Stimulated activated CD4-positive, alpha-beta T cell treated with anti-CD3 and anti-CD28 coated beads, Interleukin-15, amount 100 ng/mL, for 48 hours (primary cell): ENCODE data around the gene TVP23B.
"Not testable (repeated sequence)": the region's sequence is repeated elsewhere in the genome, so short reads cannot be mapped to it uniquely, and the experiment has no call there.

Experiments used
- DNase-seq, 2 donors: peaks; one replicate each; pipeline ENCODE4 v3.0.0-alpha.2; 2020; ENCODE audit warnings: low read depth in 2 of 2

TVP23B gene

DNA sequence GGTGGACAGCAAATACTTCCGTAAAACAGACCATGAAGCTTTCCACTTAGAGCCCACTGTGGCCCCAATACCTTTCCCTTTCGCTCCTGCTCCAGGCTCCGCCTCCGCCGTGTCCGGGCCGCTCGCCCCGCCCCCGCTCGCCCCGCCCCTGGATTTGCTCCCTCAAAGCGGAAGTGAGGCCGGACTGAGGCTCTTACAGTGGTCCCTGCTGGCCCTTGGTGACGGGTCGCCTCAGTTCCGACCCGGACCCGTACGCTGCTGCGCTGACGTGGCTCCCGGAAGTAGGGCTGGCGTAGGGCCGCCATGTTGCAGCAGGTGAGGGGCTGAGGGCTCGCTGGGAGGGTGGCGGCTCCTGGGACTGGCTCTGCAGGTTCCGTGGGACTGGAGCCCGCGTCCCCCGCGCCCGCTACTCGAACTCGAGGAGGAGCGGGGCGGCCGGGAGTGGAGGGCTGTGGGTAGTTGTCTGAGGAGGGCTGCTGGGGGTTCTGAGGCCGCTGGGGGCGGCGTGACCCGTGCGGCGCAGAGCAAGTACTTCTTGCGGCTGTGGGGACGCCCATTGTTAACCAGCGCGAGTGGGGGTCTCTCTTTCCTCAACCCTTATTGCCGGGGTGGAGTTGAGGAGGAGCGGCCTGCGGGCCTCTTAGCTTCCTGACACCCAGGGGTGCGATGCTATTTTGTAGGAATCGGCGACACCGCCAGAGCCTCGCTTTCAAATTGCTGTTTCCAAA is at the start of gene TVP23B:
Gene TVP23B (plus strand): TSS at position 193 of the 728 bp plus-strand sequence. CDS start 111 bp downstream, at position 304.
- DNase-seq: peak; percentile 96 to 97

DNA sequence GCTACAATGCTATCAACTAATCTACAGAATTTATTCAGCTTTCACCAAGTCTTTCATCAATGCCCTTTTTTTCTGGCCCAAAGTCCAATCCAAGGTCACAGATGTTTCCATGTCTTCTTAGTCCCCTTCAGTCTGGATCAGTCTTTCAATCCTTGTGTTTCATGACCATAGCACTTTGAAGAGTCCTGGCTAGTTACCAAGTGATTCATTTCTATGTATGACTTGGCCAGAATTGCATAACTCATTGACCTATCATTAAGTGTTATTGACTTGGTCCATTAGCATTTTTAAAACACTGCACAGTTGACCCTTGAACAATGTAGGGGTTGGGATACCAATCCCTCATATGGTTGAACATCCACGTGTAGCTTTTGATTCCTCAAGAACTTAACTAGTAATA is 48.5 kb upstream of the TVP23B start:
- not testable (repeated sequence) for DNase-seq

DNA sequence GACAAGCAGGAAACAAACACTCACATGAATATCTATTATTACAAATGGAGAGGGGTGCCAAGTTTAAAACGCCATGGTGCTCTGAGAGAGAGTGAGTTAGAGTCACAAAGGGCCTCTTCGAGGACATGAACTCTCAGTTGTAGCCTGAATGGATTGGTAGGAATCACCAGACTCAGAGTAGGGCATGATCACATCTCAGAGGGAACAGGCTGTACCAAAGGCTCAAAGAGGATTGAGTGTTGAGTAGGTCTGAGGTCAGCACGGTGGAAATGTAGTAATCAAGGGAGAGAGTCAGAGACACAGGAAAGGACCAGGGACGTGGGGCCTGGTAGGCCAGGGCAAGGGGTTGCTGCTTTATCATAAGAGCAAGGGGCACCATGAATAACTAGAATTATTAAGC is 47.6 kb upstream of the TVP23B start:
- DNase-seq: not testable (repeated sequence)

DNA sequence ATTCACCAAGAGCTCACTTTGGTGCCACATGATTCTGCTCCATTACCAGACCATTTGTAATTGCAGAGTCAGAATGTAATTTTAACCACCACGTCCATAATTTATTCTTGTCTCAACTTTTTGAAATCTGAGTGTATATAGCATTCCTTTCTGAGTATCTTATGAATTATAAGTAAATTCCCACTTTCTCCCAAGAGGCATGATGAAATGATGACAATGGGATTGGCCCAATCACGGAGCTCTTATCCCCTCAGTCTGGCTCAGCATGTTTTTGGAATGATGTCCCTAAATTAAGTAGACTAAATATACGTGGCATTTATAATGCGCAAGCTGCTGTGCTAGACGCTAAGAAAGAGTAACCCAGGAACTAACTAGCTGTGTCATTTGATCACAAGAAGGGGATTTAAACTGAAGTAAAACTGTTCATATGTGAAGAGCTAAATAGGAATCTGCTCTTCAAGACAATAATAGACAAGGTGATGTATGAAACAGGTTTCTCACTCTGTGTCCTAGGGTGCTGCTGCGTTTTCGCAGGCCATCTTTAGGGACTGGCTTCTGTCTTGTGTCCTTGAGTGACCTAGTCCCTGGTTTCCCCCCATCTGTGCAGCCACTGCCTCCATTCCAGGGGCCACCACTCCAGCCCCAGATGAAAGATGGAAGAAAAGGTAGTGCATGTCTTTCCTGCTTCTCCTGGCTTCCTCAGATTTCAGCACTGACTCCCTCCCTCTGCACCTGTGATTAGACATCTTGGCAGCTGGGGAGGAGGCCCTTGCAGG is 41.2 kb upstream of the TVP23B start:
- not testable (repeated sequence) for DNase-seq

DNA sequence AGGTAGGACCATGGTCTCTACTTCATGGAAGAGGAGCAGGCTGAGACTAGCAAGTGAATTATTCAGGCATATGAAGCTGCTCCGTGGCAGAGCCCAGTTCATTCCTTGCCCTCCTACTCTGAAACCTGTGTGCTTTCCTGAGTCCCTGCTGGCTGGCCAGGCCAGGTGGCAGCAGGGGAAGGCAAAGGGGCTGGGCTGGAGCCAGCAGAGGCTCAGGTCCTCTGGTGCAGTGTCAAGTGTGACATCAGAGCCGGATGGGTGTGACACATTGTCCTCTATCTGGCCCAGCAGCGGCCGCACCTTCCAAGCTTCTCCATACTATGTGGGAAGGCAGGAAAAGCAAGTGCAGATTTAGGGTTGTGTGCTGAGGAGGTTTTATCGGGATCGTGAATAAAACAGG is 39.8 kb upstream of the TVP23B start:
- DNase-seq: not testable (repeated sequence)

DNA sequence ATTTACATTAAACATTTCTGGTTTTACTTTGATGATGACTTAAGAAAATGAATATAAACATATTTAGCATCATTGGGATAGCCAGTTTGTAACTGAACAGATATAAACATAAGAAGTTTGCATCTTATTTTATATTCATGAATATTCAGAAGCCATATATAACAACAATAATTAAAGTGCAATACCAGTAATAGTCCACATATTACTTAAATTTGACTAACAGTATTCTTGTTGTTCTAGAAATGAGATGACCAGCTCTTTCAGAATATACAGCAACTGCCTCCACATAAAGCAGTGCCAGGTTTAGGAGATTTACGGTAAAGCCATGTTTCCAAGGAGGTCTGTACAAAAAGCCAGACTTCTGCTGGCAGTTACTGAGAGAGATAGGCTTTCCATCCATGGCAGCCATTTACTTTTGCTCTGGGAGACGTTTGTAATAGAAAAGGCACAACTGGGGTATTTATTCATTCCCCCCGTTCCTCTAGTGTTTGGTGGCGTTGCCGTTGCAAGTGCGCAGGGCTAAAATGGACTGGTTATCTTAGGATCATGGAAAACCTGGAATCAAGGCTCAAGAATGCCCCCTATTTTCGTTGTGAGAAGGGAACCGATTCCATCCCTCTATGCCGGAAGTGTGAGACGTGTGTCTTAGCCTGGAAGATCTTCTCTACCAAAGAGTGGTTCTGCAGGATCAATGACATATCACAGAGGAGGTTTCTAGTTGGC is 37.1 kb upstream of the TVP23B start, which contains the start of gene FBXW10:
Gene FBXW10 (plus strand): TSS at position 356 of the 723 bp plus-strand sequence. CDS start 191 bp downstream, at position 547.
- not testable (repeated sequence) for DNase-seq

DNA sequence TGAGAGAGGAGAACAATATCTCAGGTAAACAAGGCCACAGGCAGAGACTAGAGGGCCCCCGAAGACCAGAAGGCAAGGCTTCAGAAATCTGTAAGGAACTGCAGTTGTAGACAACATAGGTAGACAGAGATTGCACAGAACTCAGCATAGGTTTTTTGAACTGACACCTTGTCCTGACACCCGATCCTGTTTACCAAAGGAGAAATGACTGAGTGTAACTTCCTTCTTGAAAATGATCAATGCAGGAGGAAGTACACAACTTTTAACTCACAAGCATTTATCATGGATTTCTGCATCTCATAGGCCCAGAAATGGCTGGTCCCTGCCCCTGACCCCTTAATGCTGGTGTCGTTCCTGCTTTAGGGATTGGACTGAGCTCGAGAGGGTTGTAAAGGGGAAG is 36.3 kb upstream of the TVP23B start:
- DNase-seq: not testable (repeated sequence)

DNA sequence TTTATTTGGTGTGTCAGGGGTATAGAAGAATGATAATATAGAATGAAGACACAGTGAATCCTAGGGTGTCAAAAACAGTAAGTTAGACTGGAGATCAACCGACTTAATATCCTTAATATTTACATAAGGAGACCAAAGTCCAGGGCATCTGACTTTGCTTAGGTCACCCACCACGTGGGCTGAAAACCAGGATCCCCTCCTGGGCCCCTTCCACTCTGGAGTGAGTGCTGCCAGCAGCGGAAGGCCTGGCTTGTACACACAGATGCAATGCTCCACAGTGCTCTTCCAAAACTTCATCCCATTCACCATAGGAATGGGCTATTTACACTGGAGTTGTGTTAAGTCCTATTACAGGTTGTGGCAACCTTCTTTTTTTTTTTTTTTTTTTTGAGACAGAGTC is 34.4 kb upstream of the TVP23B start:
- DNase-seq: not testable (repeated sequence)

DNA sequence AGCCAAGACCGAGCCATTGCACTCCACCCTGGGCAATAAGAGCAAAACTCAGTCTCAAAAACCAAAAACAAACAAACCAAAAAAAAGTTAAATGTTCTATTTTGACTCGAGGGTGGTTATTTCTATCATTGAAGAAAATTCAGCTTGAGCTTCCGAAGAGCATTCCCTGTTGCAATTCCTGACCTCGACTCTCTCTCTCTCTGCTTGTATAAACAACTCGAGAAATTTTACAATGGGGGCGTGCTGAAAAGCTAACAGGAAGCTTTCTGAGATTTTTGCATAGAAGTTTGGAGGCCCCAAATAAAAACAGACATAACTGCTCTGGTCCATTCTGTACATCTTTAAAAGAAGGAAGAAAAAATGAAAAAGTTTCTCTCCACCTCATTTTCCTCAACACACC is 33.5 kb upstream of the TVP23B start:
- not testable (repeated sequence) for DNase-seq

DNA sequence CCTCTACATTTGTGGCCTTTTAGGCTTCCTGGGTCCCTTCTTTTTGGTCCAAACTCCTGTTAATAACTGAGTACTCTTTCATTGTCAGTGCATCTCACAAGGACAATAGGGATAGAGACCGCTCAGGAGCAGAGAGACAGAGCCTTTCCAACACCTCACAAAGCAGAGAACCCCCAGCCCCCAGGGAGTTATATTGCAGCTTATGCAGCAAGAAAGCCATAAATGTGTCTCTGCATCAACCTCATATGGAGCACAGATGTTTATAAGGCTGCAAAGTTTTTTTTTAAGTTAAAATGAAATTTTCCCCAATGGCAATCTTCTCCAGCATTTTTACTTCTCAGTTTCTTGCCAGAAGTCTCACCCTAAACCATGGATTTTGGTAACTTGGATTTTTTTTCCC is 30.7 kb upstream of the TVP23B start:
- not testable (repeated sequence) for DNase-seq

DNA sequence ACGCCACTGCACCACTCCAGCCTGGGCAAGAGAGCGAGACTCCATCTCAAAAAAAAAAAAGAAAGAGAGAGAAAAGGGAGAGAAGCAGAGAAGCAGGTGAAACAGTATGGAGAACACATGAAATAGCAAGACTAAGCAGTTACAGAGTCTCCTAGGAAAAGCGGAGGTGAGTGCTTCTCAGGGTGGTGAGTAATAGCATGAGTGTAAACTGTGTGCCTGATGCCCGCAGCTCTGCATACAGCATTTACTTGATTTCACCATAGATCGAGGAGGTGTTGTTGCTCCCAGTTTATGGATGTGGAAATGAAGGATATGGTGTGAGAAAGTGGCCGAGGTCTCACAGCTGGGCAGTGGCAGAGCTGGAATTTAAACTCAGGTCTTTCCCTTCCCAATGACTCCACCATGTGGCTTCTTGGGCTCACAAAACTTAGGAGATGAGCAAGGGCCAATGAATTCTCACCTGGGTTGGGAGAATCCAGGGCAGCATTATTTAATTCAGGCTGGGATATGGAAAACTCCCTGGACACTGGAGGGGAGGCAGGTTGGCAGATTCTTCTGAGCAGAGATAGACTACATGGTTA is 27.1 kb upstream of the TVP23B start:
- not testable (repeated sequence) for DNase-seq

DNA sequence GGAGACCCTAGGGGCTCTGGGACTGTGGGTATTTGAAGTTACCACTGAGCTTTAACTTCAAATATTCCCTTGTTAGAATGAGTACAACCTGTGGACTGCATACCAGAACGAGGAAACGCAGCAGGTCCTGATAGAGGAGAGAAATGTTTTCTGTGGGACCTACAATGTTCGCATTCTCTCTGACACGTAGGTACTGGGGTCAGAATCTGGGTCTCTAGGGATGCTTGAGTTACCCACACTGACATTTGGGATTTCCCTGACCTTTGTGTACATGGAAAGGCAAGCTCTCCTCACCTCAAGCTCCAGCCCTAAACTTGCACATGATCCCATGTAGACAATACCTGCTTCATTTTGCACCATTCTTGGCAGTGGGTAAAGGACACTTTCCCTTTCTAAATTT is 25.0 kb upstream of the TVP23B start:
- not testable (repeated sequence) for DNase-seq

DNA sequence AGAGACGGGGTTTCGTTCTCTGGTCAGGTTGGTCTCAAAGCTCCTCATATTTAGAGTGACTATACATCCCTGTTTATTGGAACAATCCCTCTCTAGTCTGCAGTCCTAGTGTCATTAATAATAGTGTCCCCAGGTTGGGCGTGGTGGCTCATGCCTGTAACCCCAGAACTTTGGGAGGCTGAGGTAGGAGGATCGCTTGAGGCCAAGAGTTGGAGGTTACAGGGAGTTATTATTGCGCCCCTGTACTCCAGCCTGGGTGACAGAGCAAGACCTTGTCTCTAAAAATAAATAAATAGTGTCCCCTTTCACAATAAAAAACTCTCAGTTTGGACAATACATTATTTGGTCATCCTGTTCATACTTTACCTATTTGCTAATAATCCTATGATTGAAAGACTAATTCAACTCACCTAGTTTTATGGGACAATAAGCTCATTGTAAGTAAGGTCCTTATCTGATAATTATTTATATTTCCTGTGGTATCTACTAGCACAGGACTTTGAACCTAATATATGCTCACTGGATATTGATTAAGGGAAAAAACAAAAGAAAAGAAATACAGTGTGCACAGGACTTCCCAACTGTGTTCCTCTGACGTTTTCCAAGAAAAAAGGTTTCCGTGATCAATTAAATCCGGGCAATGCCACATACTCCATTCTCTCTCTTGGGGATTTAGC is 23.5 kb upstream of the TVP23B start:
- DNase-seq: not testable (repeated sequence)

DNA sequence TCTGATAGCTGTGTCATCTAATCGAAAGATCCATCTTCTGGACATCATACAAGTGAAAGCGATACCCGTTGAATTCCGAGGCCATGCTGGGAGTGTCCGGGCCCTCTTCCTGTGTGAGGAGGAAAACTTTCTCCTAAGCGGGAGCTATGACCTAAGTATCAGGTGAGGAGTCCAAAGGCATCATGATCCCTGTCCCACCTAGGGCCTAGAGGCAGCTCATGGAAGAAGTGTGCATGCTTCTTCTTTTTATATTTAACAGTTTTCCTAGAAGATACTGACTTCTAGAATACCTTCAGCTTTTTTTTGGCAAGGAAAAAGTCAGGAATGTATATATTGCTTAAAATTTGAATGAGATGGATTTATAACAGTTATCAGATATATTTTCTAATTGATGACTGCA is 22.6 kb upstream of the TVP23B start:
- DNase-seq: not testable (repeated sequence)

DNA sequence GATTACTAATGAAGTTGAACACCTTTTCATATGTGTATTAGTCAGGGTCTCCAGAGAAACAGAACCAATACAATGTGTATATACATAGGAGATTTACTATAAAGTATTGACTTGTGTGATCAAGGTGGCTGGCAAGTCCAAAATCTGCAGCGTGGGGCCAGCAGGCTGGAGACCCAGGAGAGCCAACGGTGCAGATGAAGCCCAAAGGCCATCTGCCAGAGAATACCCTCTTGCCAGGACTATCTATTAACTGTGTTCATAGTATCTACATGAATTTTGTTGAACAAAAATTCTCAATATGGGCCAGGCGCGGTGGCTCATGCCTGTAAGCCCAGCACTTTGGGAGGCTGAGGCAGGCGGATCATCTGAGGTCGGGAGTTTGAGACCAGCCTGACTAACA is 20.8 kb upstream of the TVP23B start:
- not testable (repeated sequence) for DNase-seq

DNA sequence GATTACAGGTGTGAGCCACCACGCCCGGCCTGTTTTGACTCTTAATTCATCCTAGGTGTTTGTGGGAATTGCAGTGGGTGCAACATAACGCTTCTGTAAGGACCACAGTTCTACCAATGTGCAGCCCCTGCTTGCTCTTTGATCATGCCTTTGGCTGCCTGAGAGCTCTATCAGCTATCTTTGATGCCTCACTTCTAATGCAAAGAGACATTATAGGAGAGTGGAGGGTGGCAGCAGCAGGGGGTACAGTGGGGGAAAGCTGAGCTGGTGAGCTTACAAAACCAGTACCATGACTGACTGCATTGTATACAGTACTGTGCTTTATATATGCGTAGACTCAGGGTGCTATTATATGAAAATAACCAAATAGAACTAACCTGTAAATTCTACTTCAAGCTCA is 10.4 kb upstream of the TVP23B start:
- not testable (repeated sequence) for DNase-seq

DNA sequence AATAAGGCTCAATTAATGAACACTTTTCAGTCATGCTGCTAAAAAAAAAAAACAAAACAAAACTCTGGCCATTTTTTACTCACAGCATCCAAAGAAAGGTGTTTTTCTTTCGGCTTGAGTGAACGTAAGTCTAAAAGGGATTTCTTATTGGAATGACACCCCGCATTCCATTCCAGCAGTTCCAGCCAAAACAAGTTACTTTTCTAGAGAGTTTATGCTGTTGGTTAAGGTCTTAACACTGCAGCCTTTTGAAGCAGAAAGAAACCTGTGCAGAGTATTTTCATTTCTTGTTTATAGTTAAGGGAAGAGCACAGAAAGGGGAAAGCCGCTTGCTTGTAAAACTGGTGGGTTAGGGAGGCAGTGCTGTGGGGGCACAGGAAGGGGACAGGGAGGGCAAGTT is 9.9 kb upstream of the TVP23B start:
- DNase-seq: not testable (repeated sequence)

DNA sequence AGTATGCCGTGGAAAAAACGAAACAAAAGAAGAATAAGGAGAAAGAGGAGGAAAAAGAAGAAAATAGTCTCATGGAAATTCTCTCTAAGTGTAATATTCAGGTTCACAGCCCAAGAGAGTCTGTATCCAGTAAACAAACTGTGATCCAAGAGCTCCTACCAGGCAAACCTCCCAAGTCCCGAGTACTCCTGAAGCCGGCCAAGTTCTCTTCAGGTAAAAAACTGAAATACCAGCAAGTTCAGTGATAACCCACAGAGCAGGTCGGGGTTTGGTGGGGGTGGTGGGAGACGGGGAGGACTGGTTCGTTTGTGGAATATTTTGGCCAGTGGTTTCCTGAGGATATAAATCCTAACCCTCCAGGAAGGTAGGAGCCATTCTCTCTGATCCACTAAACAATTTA is 8.5 kb upstream of the TVP23B start:
- no peak for DNase-seq

DNA sequence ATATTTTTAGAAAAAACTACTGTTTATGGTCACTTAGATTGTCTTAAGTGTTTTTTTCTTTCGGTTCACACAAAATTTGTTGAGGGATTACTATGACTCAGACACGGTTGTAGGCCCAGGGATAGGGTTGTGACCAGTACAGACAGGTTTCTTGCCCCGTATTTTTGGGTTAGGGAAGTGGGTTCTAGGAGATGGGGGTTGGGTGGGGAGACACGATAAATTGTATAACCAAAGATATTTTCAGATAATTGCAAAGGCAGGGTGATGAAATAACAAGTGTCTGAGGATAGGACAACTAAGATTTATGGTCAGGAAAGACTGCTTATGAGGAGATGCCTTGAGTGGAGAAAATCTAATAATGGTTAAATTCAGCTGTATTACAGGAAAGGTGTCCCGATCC is 822 bp downstream of the TVP23B start:
- not testable (repeated sequence) for DNase-seq

DNA sequence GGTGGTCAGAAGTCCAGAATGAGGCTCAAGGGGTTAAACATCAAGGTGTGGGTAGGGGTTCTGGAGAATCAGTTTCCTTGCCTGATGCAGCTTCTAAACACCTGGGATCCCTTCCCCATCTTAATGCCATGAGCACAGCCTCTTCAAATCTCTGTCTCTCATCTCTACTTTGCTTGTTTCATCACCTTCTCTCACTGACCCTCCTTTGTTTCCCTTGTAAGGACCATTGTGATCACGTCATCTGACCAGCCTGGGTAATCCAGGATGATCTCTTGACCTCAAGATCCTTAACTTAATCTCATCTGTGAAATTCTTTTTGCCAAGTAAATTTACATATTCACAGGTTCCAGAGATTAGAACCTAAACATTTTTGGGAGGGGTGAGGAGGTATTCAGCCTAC is 5.0 kb downstream of the TVP23B start:
- DNase-seq: not testable (repeated sequence)

DNA sequence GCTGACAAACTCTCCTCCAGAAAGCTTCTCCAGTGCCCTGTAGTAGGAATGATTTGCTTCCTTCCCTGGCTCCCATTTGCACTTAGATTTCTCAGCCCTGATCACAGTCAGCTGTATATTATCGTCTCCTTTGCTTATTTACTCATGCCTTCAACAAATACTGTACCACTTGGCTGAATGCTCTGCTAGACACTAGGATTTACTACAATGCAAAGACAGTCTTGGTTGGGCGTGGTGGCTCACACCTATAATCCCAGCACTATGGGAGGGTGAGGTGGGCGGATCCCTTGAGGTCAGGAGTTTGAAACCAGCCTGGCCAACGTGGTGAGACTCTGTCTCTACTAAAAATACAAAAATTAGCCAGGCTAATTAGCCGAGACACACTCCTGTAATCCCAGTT is 5.9 kb downstream of the TVP23B start:
- DNase-seq: not testable (repeated sequence)
